GM12892 (cell line): ENCODE measurements around the gene DLL1.
A peak's percentile ranks its signal among the peaks of the same experiment; 100 is the strongest.

Experiments used
- POLR2A ChIP-seq: IDR thresholded peaks from 2 replicates; pipeline ENCODE4 v1.6.1; 2011; ENCODE audit warnings: low read depth, low read length, control low read depth
- POLR2AphosphoS5 ChIP-seq: IDR thresholded peaks from 2 replicates; pipeline ENCODE4 v1.6.1; 2011; ENCODE audit warnings: low read depth, low read length, control low read depth
- TAF1 ChIP-seq: IDR thresholded peaks from 2 replicates; pipeline ENCODE4 v1.6.1; 2011; ENCODE audit warnings: low read depth, mild to moderate bottlenecking, control low read depth, low read length, borderline replicate concordance

GRCh38 chr6:170306324-170307079, 15.6 kb upstream of the DLL1 start, which contains the start of gene FAM120B:
- no peak; the same call in 1 of the 2 replicates for TF ChIP-seq TAF1
- peak; percentile 96 for TF ChIP-seq POLR2AphosphoS5
- peak; percentile 96 for TF ChIP-seq POLR2A
